HG03520 (cell line): ENCODE measurements around the gene CD6.

ENCODE experiments used
- ATAC-seq: cut with Tn5 transposase; IDR thresholded peaks from one replicate; pipeline ENCODE4 v1.9.1; 2021; ENCODE audit warnings: mild to moderate bottlenecking, moderate library complexity; ENCODE audit not compliant: unreplicated experiment

Gene CD6

GRCh38 chr11:61024938-61025820 is 53.7 kb downstream of the CD6 start:
- ATAC-seq, result no peak

DNA sequence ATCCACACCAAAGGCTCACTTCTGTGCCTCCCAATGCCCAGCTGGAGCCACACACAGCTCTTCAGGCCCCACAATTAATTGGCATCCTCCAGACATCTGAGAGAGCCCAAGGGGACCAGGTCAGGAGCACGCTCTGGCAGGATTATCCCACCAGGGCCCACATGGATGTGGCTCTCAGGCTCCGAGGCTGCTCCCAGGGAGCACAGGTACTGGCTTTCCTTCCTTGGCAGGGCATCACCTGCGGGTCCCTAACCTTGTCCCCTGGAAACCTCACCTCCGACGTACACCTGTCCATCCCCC is 54.3 kb downstream of the CD6 start:
- no peak for ATAC-seq

DNA sequence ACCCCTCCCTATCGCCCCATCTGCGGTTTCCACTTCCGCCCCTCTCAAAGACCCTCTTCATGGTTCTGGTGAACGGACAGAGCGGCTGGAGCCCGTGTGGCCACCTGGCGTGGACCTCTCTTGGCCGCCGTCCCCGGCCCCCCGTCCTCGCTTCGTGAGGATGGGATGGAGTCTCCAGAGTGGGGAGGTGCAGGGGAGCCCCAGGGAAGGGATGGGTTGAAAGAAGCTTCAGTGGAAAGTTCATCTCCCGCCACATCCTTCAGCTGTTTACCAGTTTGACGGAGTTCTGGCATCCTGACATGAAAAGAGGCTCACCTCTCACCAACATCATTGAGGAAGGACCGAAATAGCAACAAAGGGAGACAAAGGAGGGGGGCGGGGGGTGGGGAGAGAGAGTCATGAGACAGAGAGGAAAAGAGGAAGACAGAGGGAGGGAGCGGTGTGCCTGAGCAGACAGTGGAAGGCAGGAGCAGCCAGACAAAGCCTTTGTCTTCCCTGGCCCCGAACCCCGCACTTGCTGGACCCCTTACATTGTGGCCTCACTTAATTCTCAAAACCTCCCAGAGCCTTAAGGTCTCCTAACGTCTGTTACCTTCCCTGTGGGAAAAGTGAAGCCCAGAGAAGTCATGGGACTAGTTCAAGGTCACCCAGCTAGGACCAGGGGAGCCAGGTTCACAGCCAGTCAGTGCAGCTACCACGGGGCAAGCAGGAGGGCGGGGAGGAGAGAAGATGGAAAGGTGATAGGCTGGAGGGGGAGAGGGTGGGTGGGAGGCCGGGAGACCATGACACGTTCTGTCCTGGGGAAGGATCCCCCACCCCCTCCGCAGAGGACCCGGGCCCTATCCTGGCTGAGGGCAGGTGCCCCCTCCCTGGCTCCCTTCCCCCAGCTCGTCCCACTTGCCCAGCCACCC is 54.9 kb downstream of the CD6 start:
- no peak for ATAC-seq

DNA sequence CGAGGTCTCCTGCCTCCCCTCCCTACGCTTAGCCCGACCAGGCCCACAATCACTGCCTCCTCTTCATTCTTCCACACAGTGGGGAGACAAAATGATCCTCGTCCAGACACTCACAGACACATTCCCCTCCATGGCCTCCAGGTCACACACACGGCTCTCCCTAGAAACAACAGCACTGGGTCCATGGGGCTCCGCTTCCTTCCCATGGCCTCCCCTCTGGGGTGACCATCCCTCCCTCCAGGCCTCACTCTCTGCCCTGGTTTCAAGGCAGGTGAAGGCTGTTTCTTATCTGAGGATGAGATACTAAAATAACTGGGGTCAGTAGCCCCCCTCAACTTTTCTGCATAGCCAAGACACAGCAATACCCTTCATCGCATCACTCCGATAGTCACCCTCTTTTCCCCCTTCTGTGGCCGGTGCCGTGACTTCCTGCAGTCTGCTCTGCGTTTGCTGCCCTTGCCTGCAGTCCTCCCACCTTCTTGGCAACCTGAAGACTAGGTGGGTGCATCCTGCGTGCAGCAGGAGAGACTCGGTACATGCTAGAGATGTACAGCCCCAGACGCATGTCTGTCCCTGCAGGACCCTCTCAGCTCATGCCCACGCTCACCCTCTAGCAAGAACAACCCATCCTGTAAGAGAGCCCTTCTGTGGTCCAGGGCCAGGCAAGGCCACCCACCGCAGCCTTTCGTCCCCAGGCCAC is 55.8 kb downstream of the CD6 start:
- ATAC-seq, result no peak

- peak; percentile 78 for ATAC-seq
These were observed 56.8 kb downstream of the CD6 start for GRCh38 chr11:61028135-61028729.

DNA sequence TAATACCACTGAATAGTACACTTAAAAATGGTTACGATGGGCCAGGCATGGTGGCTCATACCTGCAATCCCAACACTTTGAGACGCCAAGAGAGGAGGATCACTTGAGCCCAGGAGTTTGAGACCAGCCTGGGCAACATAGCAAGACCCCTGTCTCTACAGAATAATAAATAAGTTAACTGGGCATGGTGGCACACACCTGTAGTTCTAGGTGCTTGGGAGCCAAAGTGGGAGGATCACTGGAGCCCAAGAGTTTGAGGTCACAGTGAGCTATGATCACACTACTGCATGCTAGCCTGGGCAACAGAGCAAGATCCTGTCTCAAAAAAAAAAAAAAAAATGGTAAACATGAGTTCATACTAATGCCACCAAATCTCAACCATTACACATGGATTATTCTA is 61.3 kb downstream of the CD6 start:
- ATAC-seq, result no peak

GRCh38 chr11:61033417-61033816 is 61.9 kb downstream of the CD6 start:
- no peak for ATAC-seq

DNA sequence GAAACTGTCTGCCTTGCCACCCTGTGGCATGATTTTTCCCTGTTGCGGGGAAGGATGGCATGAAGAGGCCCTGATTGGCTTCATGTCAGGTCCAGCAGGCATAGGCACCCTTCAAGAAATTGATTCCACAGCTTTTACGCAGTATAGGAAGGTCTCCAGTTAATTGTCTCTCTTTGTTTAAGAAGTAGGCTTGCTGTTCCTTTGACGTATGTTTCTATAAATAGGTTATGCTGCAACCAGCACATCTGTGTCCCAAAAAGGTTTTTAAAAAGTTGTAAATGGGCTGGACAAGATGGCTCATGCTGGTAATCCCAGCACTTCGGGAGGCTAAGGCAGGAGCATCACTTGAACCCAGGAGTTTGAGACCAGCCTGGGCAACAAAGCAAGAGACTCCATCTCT is 62.6 kb downstream of the CD6 start:
- no peak for ATAC-seq

DNA sequence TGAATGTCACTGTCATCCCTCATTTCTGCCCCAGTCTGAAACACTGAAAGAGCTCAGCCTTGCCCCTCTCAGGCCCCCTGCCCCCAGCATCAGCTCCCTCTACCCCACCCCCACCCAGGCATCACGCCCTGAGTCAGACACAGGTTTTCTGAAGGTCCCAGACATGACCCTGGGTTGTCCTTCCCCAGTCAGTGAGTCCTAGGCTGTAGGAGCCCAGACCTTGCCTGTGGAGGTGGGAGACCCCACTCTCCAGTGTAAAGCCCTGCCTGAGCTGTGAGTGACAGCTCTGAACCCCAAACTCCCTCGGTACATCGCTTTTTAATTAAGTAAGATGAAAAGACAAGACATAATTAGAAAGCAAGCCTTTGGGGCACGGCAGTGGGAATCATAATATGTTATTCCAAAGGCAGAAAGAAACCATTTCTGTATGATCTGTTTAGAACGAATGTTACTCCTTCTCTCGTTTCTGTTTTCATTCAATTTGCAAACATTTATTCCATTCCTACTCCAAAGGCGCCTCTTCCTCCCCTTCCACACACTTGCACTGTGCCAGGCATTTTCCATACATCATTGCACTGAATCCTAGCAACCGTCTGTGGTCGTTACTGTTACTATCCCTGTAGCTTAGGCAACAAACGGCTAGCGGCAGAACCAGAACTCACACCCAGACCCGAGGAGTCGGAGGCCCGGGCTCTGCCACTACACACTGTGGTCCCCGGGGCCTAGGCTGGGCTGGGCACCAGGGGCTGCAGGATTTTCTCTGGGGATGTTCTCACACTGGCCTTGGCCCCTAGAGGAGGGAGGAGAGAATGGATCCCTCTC is 63.4 kb downstream of the CD6 start:
- no peak for ATAC-seq

- no peak for ATAC-seq
These were observed 64.0 kb downstream of the CD6 start for GRCh38 chr11:61035526-61035835.

DNA sequence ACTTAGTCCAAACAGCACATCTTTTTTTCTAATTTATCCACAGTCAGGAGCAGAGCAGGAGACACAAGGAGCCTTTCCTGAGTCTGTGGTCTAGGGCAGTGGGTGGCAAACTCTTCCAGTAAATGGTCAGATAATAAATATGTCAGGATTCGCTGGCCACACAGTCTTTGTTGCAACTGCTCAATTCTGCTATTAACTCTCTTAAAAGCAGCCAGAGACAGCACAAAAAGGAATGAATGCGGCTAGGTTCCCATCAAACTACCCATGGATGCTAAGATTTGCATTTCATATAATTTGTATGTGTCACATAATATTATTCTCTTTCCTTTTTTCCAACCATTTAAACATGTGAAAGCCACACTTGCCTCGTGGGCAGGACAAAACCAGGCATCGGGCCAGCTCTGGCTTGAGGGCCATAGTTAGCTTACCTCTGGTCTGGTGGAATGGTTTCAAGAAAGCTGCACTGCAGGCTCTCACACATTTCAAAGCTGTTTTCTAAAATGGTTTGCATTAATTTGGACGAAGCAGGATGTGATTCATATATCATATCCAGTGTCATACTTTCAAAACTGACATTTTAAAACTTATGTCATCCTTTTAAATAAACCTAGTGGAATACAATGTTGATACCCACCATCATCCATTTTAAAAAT is 66.1 kb downstream of the CD6 start:
- ATAC-seq, result no peak

DNA sequence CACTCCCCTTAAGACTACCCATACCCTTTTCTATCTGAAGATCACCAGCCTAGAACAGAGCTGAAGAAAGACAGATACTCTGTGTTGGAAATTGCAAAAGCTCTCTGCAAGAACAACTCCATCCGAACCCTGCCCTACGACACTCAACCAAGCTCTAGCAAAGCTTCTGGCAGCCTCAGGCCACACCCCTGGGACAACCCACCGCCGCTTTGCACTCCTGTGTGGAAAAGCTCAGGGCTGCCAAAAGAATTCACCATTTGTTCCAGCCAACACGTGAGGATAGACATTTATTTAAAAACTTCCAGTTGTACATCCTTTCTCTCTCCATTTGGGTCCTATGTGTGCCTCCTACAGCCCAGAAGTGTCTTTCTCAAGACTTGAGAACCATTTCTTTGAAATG is 68.4 kb downstream of the CD6 start:
- ATAC-seq, result no peak

- ATAC-seq, result peak; percentile 71
These were observed 70.5 kb downstream of the CD6 start for GRCh38 chr11:61041755-61042518.

GRCh38 chr11:61042537-61042936 is 71.1 kb downstream of the CD6 start:
- no peak for ATAC-seq

DNA sequence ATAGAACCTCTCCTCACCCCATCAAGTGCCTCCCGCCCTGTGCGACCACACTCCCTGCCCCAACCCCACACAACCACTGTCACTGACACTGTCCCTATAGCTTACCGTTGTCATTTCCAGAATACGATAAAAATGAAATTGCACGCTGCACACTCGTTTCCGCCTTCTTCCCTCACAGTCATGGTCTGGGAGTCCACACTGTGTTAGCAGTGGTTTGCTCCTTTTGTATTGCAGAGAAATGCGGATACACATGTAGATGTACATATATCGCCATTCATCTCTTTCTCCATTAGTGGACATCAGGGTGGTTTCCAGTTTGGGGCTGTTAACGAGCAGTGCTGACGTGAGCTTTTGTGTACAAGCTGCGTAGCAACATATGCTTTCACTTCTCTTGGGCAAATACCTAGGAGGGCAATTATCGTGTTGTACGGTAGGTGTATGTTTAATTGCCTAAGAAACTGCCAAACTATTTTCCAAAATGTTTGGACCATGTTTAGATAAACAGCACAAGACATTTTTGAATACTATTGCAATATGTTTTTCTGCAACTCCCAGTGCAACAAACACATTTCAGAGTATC is 71.6 kb downstream of the CD6 start:
- ATAC-seq, result peak; percentile 64

- ATAC-seq, result no peak
These were observed 73.8 kb downstream of the CD6 start for GRCh38 chr11:61045271-61045670.

- ATAC-seq, result no peak
These were observed 75.4 kb downstream of the CD6 start for GRCh38 chr11:61046833-61047232.

- ATAC-seq, result no peak
These were observed 77.0 kb downstream of the CD6 start for GRCh38 chr11:61048368-61049062.
